Measurements from ENCODE around the gene CDK6. TPM values are rescaled to one million over a fixed set of nuclear protein-coding genes. Genes with fewer than 3 reads are reported as not detected.

The CDK6 gene
- total RNA-seq, 4 donors from 2014 or later = 19.7 to 51.1 (median 33.8) TPM

GRCh38 chr7:92848851-92849250 lies 12.5 kb upstream of the CDK6 start:
- no peaks in the 10 kb centered on the region for H3K4me1 ChIP-seq
- no peak for TF ChIP-seq EP300 (IDR thresholded peaks at IDR 0.05)
- TF ChIP-seq POLR2AphosphoS5 (IDR thresholded peaks at IDR 0.05) = no peak
- TF ChIP-seq POLR2A (IDR thresholded peaks at IDR 0.05) = no peak
- no peak for TF ChIP-seq CTCF (IDR thresholded peaks at IDR 0.05)

DNA sequence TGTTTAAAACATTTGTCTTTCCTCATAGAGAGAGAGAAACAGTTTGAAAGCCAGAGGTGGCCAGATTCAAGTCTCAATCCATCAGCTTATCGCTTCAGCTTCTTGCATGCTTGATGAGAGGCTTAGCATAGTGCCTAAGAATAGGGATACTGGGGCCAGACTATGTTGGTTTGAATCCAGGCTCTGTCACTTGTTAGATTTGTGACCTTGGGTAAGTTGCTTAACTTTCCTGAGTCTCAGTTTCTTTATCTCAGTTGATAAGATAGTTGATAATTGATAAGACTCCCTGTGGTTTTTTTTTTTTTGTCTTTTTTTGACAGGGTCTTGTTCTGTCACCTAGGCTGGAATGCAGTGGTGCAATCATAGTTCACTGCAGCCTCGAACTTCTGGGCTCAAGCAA lies 12.1 kb upstream of the CDK6 start:
- H3K9me3 ChIP-seq = no peaks in the 10 kb centered on the region
- H3K27ac ChIP-seq = no peak overlapping the region
- TF ChIP-seq EP300 (IDR thresholded peaks at IDR 0.05) (no peak), CTCF (IDR thresholded peaks at IDR 0.05) (no peak), POLR2A (IDR thresholded peaks at IDR 0.05) (no peak), POLR2AphosphoS5 (IDR thresholded peaks at IDR 0.05) (no peak)
- H3K4me1 ChIP-seq = no peaks in the 10 kb centered on the region
- no peaks in the 10 kb centered on the region for H3K27me3 ChIP-seq
- H3K4me3 ChIP-seq = no peak overlapping the region
- ATAC-seq = no peak
- H3K36me3 ChIP-seq = no peaks in the 10 kb centered on the region
- WGBS, 2 donors (ENCODE audit: low coverage in 1 of 2) = 93 to 100% methylated on average over 1 to 2 of the region's 2 CpGs

More at GRCh38 chr7:92848851-92849250, 12.5 kb upstream of the CDK6 start:
- Histone ChIP-seq H3K36me3 (no peaks in the 10 kb centered on the region), H3K27ac (no peak overlapping the region), H3K27me3 (no peaks in the 10 kb centered on the region), H3K4me3 (no peak overlapping the region), H3K9me3 (no peaks in the 10 kb centered on the region)
- 66 to 100% methylated on average over 1 to 3 of the region's 3 CpGs for WGBS, 2 donors (ENCODE audit: low coverage in 1 of 2)
- no peak for ATAC-seq

DNA sequence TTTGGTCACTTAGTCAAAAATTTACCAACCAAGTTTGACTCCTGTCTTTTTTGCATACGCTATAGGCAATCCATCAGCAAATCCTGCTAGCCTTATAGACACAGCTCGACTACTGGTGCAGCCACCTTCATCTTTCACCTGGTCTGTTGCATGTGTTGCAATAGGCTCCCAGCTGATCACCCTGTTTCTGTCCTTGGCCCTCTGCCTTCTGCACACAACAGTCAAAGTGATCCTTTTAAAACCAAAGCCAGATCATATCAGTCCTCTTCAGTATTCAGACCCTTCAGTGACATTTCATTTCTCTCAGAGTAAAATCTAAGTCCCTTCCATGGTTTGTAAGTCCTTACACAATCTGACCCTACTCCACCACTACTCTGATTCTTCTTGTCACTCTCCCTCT lies 10.9 kb upstream of the CDK6 start:
- H3K27ac ChIP-seq = no peak overlapping the region
- TF ChIP-seq CTCF (IDR thresholded peaks at IDR 0.05) (no peak), EP300 (IDR thresholded peaks at IDR 0.05) (no peak), POLR2A (IDR thresholded peaks at IDR 0.05) (no peak), POLR2AphosphoS5 (IDR thresholded peaks at IDR 0.05) (no peak)
- no peak for ATAC-seq
- H3K36me3 ChIP-seq = no peaks in the 10 kb centered on the region
- no peaks in the 10 kb centered on the region for H3K9me3 ChIP-seq
- no peaks in the 10 kb centered on the region for H3K4me1 ChIP-seq
- H3K27me3 ChIP-seq = no peaks in the 10 kb centered on the region
- H3K4me3 ChIP-seq = no peak overlapping the region
- 96 to 100% methylated on average over 2 of the region's 2 CpGs for WGBS, 2 donors (ENCODE audit: low coverage in 1 of 2)

- no peaks in the 10 kb centered on the region for H3K4me1 ChIP-seq
- 63 to 79% methylated on average over 1 to 2 of the region's 2 CpGs for WGBS, 2 donors (ENCODE audit: low coverage in 1 of 2)
Observed at GRCh38 chr7:92845736-92846135, 9.4 kb upstream of the CDK6 start.

More at GRCh38 chr7:92845736-92846135, 9.4 kb upstream of the CDK6 start:
- no peak for ATAC-seq
- TF ChIP-seq POLR2A (IDR thresholded peaks at IDR 0.05) (no peak), POLR2AphosphoS5 (IDR thresholded peaks at IDR 0.05) (no peak), EP300 (IDR thresholded peaks at IDR 0.05) (no peak), CTCF (IDR thresholded peaks at IDR 0.05) (no peak)
- Histone ChIP-seq H3K9me3 (no peaks in the 10 kb centered on the region), H3K27ac (no peak overlapping the region), H3K27me3 (no peaks in the 10 kb centered on the region), H3K36me3 (no peaks in the 10 kb centered on the region), H3K4me3 (no peak overlapping the region)

Measured in gastroesophageal sphincter (tissue), 4 donors.